ENCODE data around the gene AP2S1. TPM values are rescaled to one million over a fixed set of nuclear protein-coding genes. Genes with fewer than 3 reads are reported as not detected.

AP2S1 gene
- total and polyA plus RNA-seq, 2 of the 4 experiments (the other 2 are of a cell fraction): 144 to 274 TPM

DNA sequence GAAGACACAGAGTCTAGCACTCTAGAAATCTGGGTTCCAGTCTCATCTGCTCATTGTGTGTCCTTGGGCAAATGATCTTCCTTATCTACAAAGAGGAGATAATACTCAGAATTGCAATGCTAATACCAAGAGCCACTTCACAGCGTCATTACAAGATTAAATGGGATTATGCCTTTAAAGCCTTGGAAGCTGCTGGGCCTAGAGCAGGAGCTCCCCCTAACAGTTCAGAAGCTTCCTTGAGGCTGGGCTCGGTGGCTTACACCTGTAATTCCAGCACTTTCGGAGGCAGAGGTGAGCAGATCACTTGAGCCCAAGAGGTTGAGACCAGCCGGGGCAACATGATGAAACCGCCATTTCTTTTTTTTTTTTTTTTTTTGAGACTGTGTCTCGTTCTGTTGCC, 27.6 kb downstream of the AP2S1 start:
- Histone ChIP-seq H2BK15ac (ENCODE audit: low read depth, low read length) (no peak overlapping the region), H4K8ac (ENCODE audit: low read depth in 2 of 2, low read length in 2 of 2) (no peak overlapping the region), H4K20me1 (ENCODE audit: insufficient read depth, low read length) (no peaks in the 10 kb centered on the region), H2AFZ (replicated peaks; ENCODE audit: low read length, poor library complexity) (no peak overlapping the region), H2BK20ac (ENCODE audit: low read depth, low read length) (no peak overlapping the region), H3K4me2 (ENCODE audit: low read depth, low read length) (no peak overlapping the region), H3K18ac (ENCODE audit: low read depth, low read length) (no peak overlapping the region), H3K4ac (ENCODE audit: low read depth, low read length) (no peak overlapping the region), H2BK5ac (ENCODE audit: low read depth, low read length, poor library complexity, severe bottlenecking) (no peak overlapping the region), H3K56ac (ENCODE audit: extremely low read depth, insufficient read depth, low read length) (no peak overlapping the region), H3K23ac (ENCODE audit: low read depth, low read length) (no peak overlapping the region), H3K79me1 (ENCODE audit: low read depth in 1 of 2, low read length in 2 of 2) (no peaks in the 10 kb centered on the region), H4K5ac (ENCODE audit: low read depth, low read length) (no peak overlapping the region), H3K14ac (replicated peaks; ENCODE audit: low read depth, low read length) (no peak overlapping the region), H3K27me3 (ENCODE audit: control insufficient read depth, insufficient read depth, low read length) (no peaks in the 10 kb centered on the region), H4K91ac (ENCODE audit: insufficient read depth, low read depth, low read length) (no peak overlapping the region), H3K9ac (ENCODE audit: low read depth, low read length) (no peak overlapping the region), H3K4me1 (ENCODE audit: control insufficient read depth, insufficient read depth, low read length) (no peaks in the 10 kb centered on the region), H2BK120ac (ENCODE audit: low read depth, low read length) (no peak overlapping the region), H3K9me3 (ENCODE audit: control insufficient read depth, insufficient read depth, low read length) (no peaks in the 10 kb centered on the region), H2AK9ac (replicated peaks; ENCODE audit: low read depth, low read length, poor library complexity) (no peak overlapping the region), H3K4me3 (ENCODE audit: insufficient read depth, low read depth, low read length) (no peak overlapping the region), H3K27ac (ENCODE audit: insufficient read depth, low read length) (no peak overlapping the region), H3K36me3 (ENCODE audit: control insufficient read depth, insufficient read depth, low read length) (no peaks in the 10 kb centered on the region), H2AK5ac (ENCODE audit: low read depth, low read length) (no peak overlapping the region), H3K9me1 (ENCODE audit: insufficient read depth, low read length) (no peaks in the 10 kb centered on the region)
- dilution Hi-C loops (cut with HindIII; ENCODE audit: low sequenced_read_pairs, unreplicated experiment): no loop called here
- intact Hi-C loops (cut with micrococcal nuclease): no loop called here
- TF ChIP-seq, protein P1, sequence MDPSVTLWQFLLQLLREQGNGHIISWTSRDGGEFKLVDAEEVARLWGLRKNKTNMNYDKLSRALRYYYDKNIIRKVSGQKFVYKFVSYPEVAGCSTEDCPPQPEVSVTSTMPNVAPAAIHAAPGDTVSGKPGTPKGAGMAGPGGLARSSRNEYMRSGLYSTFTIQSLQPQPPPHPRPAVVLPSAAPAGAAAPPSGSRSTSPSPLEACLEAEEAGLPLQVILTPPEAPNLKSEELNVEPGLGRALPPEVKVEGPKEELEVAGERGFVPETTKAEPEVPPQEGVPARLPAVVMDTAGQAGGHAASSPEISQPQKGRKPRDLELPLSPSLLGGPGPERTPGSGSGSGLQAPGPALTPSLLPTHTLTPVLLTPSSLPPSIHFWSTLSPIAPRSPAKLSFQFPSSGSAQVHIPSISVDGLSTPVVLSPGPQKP (IDR thresholded peaks at IDR 0.05; ENCODE audit: borderline replicate concordance, low read depth, low read length): no peak
- TF ChIP-seq MAZ (IDR thresholded peaks at IDR 0.05; ENCODE audit: borderline replicate concordance, low read depth, low read length) (no peak), FOS (IDR thresholded peaks at IDR 0.05; ENCODE audit: low read depth, low read length) (no peak), RAD21 (IDR thresholded peaks at IDR 0.05; ENCODE audit: low read length) (no peak), BHLHE40 (IDR thresholded peaks at IDR 0.05; ENCODE audit: low read depth, low read length) (no peak), MXI1 (IDR thresholded peaks at IDR 0.05; ENCODE audit: borderline replicate concordance, low read depth, low read length) (no peak), NFE2L2 (IDR thresholded peaks at IDR 0.05; ENCODE audit: low read depth, low read length) (no peak), SMC3 (IDR thresholded peaks at IDR 0.05; ENCODE audit: low read depth, low read length) (no peak), CHD1 (IDR thresholded peaks at IDR 0.05; ENCODE audit: low read depth, low read length) (no peak), CEBPB (IDR thresholded peaks at IDR 0.05; ENCODE audit: low read depth, low read length) (no peak), RCOR1 (IDR thresholded peaks at IDR 0.05; ENCODE audit: insufficient replicate concordance, low read length) (no peak), POLR2A (IDR thresholded peaks at IDR 0.05; ENCODE audit: low read depth, low read length) (no peak), RFX5 (IDR thresholded peaks at IDR 0.05; ENCODE audit: low read depth, low read length) (no peak), MAFK (IDR thresholded peaks at IDR 0.05; ENCODE audit: low read depth, low read length) (no peak)
- TF ChIP-seq, protein P2, sequence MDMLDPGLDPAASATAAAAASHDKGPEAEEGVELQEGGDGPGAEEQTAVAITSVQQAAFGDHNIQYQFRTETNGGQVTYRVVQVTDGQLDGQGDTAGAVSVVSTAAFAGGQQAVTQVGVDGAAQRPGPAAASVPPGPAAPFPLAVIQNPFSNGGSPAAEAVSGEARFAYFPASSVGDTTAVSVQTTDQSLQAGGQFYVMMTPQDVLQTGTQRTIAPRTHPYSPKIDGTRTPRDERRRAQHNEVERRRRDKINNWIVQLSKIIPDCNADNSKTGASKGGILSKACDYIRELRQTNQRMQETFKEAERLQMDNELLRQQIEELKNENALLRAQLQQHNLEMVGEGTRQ (IDR thresholded peaks at IDR 0.05; ENCODE audit: low read depth, low read length): no peak
- TF ChIP-seq, protein P3, sequence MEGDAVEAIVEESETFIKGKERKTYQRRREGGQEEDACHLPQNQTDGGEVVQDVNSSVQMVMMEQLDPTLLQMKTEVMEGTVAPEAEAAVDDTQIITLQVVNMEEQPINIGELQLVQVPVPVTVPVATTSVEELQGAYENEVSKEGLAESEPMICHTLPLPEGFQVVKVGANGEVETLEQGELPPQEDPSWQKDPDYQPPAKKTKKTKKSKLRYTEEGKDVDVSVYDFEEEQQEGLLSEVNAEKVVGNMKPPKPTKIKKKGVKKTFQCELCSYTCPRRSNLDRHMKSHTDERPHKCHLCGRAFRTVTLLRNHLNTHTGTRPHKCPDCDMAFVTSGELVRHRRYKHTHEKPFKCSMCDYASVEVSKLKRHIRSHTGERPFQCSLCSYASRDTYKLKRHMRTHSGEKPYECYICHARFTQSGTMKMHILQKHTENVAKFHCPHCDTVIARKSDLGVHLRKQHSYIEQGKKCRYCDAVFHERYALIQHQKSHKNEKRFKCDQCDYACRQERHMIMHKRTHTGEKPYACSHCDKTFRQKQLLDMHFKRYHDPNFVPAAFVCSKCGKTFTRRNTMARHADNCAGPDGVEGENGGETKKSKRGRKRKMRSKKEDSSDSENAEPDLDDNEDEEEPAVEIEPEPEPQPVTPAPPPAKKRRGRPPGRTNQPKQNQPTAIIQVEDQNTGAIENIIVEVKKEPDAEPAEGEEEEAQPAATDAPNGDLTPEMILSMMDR (conservative IDR thresholded peaks at IDR 0.05; ENCODE audit: low read depth, low read length): no peak
- ChIA-PET POLR2A (ENCODE audit: unreplicated experiment) (no interaction called here), CTCF (no interaction called here)
- no TSS peak for BruUV-seq (replicated peaks)
- WGBS, 2 experiments (ENCODE audit: extremely low coverage in 2 of 2, insufficient read length in 1 of 2): no CpG with 5 or more reads among the region's 6 CpGs
- in situ Hi-C loops (cut with MboI; ENCODE audit: low sequenced_read_pairs): no loop called here
- ATAC-seq (ENCODE audit: low read depth) (no peak), DNase-seq (no peak)

Measured in IMR-90 (cell line).